ENCODE data around the gene APBA3. TPM values are rescaled to one million over a fixed set of nuclear protein-coding genes. Genes with fewer than 3 reads are reported as not detected.

Gene APBA3
- total and polyA plus RNA-seq, 8 donors, result 6.7 to 27.1 (median 10.5) TPM

DNA sequence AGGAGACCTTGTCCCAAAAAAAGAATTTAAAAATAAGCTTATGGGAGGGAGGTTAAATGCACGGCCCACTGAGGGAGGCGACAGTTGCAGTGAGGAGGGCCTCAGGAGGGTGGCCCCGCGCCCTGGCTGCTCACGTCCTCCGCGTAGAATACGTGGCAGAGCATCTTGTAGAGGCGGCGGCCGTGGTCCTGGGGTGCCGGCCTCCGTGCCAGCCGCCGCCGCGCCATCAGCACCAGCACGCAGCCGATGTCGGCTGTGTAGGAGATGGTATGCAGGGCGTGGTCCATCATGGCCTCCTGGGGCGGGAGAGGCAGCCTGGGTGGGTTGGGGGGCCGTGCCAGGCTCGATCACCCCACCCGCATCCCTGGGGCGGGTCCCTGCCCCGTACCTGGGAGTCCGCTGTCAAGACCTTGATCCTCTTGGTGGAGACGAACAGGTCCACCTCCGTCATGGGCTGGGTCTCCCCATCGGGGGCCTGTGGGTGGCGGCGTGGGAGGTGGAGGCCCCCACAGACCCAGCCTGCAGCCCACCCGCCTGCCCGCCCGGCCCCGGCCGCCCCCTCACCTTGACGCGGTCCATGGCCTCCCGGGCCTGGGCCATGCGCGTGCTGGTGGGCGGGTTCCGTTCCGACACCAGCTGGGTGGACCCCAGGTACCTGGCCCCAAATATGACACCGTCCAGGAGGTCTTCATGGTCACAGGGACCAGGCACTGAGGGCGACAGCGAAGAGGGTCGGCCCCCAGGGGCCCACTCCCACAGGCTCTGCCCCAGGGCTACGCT lies 7.7 kb downstream of the APBA3 start:
- peaks cover 0 to 18% (median 0%) of the 10 kb centered on the region in 3 donors for H3K36me3 ChIP-seq
- H3K9me3 ChIP-seq, result no peaks in the 10 kb centered on the region
- H3K27ac ChIP-seq, result no peak overlapping the region
- H3K4me1 ChIP-seq, result no peaks in the 10 kb centered on the region
- DNase-seq (no peak), FAIRE-seq (no peak), ATAC-seq (no peak)
- intact Hi-C loops (cut with DNase I), result no loop called here
- 94 to 95% methylated on average over 39 to 51 of the region's 51 CpGs for WGBS, 2 donors
- TF ChIP-seq, protein P1, sequence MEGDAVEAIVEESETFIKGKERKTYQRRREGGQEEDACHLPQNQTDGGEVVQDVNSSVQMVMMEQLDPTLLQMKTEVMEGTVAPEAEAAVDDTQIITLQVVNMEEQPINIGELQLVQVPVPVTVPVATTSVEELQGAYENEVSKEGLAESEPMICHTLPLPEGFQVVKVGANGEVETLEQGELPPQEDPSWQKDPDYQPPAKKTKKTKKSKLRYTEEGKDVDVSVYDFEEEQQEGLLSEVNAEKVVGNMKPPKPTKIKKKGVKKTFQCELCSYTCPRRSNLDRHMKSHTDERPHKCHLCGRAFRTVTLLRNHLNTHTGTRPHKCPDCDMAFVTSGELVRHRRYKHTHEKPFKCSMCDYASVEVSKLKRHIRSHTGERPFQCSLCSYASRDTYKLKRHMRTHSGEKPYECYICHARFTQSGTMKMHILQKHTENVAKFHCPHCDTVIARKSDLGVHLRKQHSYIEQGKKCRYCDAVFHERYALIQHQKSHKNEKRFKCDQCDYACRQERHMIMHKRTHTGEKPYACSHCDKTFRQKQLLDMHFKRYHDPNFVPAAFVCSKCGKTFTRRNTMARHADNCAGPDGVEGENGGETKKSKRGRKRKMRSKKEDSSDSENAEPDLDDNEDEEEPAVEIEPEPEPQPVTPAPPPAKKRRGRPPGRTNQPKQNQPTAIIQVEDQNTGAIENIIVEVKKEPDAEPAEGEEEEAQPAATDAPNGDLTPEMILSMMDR (IDR thresholded peaks at IDR 0.05), result no peak
- H3K27me3 ChIP-seq, result no peaks in the 10 kb centered on the region
- H3K4me3 ChIP-seq, result no peak overlapping the region

GRCh38 chr19:3752492-3752891 lies 9.0 kb downstream of the APBA3 start:
- Histone ChIP-seq H3K9me3 (no peaks in the 10 kb centered on the region), H3K27ac (no peak overlapping the region), H3K4me1 (no peaks in the 10 kb centered on the region), H3K36me3 (peaks cover 0 to 18% (median 0%) of the 10 kb centered on the region in 3 donors), H3K4me3 (no peak overlapping the region), H3K27me3 (no peaks in the 10 kb centered on the region)
- ATAC-seq (no peak), DNase-seq (peak in 1 of 6 donors; percentile 79), FAIRE-seq (no peak)
- intact Hi-C loops (cut with DNase I), result no loop called here
- WGBS, 2 donors, result 89 to 90% methylated on average over 24 to 25 of the region's 25 CpGs
- TF ChIP-seq, protein P1 (IDR thresholded peaks at IDR 0.05), result no peak

- Histone ChIP-seq H3K4me1 (no peaks in the 10 kb centered on the region), H3K36me3 (peaks cover 0 to 18% (median 0%) of the 10 kb centered on the region in 3 donors), H3K27me3 (no peaks in the 10 kb centered on the region), H3K27ac (no peak overlapping the region), H3K9me3 (no peaks in the 10 kb centered on the region), H3K4me3 (no peak overlapping the region)
- FAIRE-seq, result no peak
- intact Hi-C loops (cut with DNase I), result no loop called here
- 94 to 95% methylated on average over 25 to 30 of the region's 30 CpGs for WGBS, 2 donors
- DNase-seq, result peak in 1 of 6 donors; percentile 75
- TF ChIP-seq, protein P1 (IDR thresholded peaks at IDR 0.05), result no peak
- ATAC-seq, result no peak
These were observed 10.3 kb downstream of the APBA3 start for GRCh38 chr19:3751236-3751635.

- ATAC-seq, result no peak
- no peak for DNase-seq
- FAIRE-seq, result no peak
- TF ChIP-seq, protein P1 (IDR thresholded peaks at IDR 0.05), result no peak
- H3K27me3 ChIP-seq, result no peaks in the 10 kb centered on the region
- H3K4me1 ChIP-seq, result no peaks in the 10 kb centered on the region
- WGBS, 2 donors, result 95 to 98% methylated on average over 2 of the region's 2 CpGs
- H3K9me3 ChIP-seq, result no peaks in the 10 kb centered on the region
- H3K27ac ChIP-seq, result no peak overlapping the region
- H3K4me3 ChIP-seq, result no peak overlapping the region
- intact Hi-C loops (cut with DNase I), result no loop called here
- H3K36me3 ChIP-seq, result peaks cover 0 to 18% (median 0%) of the 10 kb centered on the region in 3 donors
These were observed 11.3 kb downstream of the APBA3 start for GRCh38 chr19:3750211-3750610.

DNA sequence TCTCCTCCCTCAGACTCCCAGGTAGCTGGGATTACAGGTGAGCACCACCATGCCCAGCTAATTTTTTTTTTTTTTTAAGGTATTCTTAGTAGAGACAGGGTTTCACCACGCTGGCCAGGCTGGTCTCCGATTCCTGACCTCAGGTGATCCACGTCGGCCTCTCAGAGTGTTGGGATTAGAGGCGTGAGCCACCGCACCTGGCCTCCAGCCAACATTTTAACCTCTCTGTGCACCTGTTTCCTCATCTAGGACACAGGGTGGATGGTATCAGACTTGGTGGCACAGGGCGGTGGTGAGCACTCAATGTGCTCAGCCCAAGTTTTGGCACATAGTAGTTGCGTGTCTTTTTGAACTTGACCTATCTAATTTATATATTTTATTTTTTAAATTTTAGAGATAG lies 12.5 kb downstream of the APBA3 start:
- H3K36me3 ChIP-seq, result peaks cover 0 to 18% (median 0%) of the 10 kb centered on the region in 3 donors
- WGBS, 2 donors, result 74% methylated on average over 8 of the region's 8 CpGs
- H3K27ac ChIP-seq, result no peak overlapping the region
- intact Hi-C loops (cut with DNase I), result no loop called here
- TF ChIP-seq, protein P1 (IDR thresholded peaks at IDR 0.05), result no peak
- no peaks in the 10 kb centered on the region for H3K27me3 ChIP-seq
- ATAC-seq, result no peak
- H3K9me3 ChIP-seq, result no peaks in the 10 kb centered on the region
- H3K4me1 ChIP-seq, result no peaks in the 10 kb centered on the region
- FAIRE-seq, result no peak
- no peak overlapping the region for H3K4me3 ChIP-seq
- DNase-seq, result no peak

All from pancreas (tissue), 10 donors.